Small intestine (tissue), 7 donors: Measurements from ENCODE around the gene CAMK1D. TPM values are rescaled to one million over a fixed set of nuclear protein-coding genes. Genes with fewer than 3 reads are reported as not detected.
A peak's percentile ranks its signal among the peaks of the same experiment; 100 is the strongest.

ENCODE experiments used
- DNase-seq, 2 donors: peaks; one replicate each; pipeline versions ENCODE4 v3.0.0 to v3.0.0-alpha.2; 2013
- FAIRE-seq: peaks from 2 replicates; lab custom pipeline; 2012; peaks lifted over from hg19 to GRCh38; lab: Jason Lieb, UNC
- H3K27ac ChIP-seq, 3 donors: one replicate each; pipeline ENCODE4 v1.5.1; 2013; ENCODE audit warnings: low read length in 2 of 3, mild to moderate bottlenecking in 2 of 3, control low read depth in 1 of 3, inconsistent platforms in 1 of 3, low read depth in 1 of 3, moderate library complexity in 1 of 3
- H3K27me3 ChIP-seq, 3 donors: one replicate each; pipeline ENCODE4 v1.6.1; 2013; ENCODE audit warnings: low read length in 3 of 3, inconsistent platforms in 1 of 3; ENCODE audit not compliant: control insufficient read depth in 3 of 3, insufficient read depth in 3 of 3
- H3K36me3 ChIP-seq, 3 donors: one replicate each; pipeline ENCODE4 v1.6.1; 2013; ENCODE audit warnings: low read length in 3 of 3, inconsistent platforms in 1 of 3, low read depth in 1 of 3, mild to moderate bottlenecking in 1 of 3, moderate library complexity in 1 of 3; ENCODE audit not compliant: control insufficient read depth in 3 of 3, insufficient read depth in 2 of 3
- H3K4me1 ChIP-seq, 3 donors: one replicate each; pipeline ENCODE4 v1.6.1; 2013; ENCODE audit warnings: low read length in 2 of 3, inconsistent platforms in 1 of 3, low read depth in 1 of 3, mild to moderate bottlenecking in 1 of 3, moderate library complexity in 1 of 3; ENCODE audit not compliant: control insufficient read depth in 3 of 3, insufficient read depth in 2 of 3
- H3K4me3 ChIP-seq, 3 donors: one replicate each; pipeline ENCODE4 v1.5.1; 2013; ENCODE audit warnings: low read length in 3 of 3, control low read depth in 1 of 3, inconsistent platforms in 1 of 3, low read depth in 1 of 3, mild to moderate bottlenecking in 1 of 3, moderate library complexity in 1 of 3
- H3K9me3 ChIP-seq, 2 donors: one replicate each; pipeline ENCODE4 v1.6.1; 2013; ENCODE audit warnings: low read depth in 1 of 2, low read length in 1 of 2; ENCODE audit not compliant: control insufficient read depth in 2 of 2, insufficient read depth in 1 of 2
- WGBS, 3 donors: extraction: QIAGEN DNeasy Blood & Tissue Kit; methylation state at CpG; one replicate each; pipeline ENCODE4 v1.1.7; 2013; 5-methylcytosine and 5-hydroxymethylcytosine counted together
- polyA plus RNA-seq, 4 donors: library from polyadenylated mRNA; stranded (reverse) in 3 of 4; unstranded in 1 of 4; fragments of 200-250 nt in 3 of 4; fragments of 120-200 nt in 1 of 4; gene quantifications; one replicate each; pipeline versions ENCODE4 v1.2.1 to v1.2.3, GENCODE V29; 2013
- donor health status: healthy with polysubstance abuse.
- donor health status: control.
- donor health status: control.
- donor health status: Bipolar disorder and iron deficiency.
- donor health status: healthy.

CAMK1D gene
- polyA plus RNA-seq, 4 donors = 0.45 to 9.7 (median 3.8) TPM

DNA sequence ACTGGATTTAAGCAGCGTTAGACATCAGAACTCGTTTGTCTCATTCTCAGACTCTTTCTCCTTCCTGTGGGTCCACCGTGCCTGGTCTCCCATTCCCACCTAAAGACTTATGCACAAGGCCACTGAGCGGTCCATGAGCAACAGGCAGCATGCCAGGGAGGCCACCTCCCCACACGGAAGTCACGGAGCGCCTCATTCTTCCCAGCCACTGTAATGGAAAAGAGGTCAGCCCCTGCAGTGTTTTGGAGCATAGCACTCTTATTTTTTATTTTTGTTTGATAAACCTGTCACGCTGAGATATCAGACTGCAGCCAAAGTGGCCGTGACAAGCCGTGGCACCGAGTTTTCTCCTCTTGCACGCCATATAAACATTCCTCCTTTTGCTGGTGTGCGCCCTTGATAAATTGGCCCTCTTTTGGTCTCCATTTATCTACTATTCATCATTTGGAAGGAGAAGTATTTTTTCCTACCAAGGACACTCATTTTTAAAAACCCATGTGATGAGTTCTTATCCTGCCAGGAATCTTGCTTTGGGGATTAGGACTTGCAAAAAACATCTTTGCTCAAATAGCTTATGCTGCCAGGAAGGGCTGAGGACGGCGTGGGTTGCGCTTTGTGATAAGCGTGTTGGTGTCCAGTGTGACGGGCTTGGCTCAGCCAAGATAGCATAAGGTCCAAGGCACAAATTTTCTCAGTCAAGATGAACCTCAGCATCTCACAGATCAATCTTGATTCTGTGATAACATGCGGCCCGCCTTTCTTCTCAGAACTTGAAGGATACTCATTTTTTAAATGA lies 446.2 kb downstream of the CAMK1D start:
- 77 to 91% (median 88%) methylated on average over 20 of the region's 20 CpGs for WGBS, 3 donors
- Histone ChIP-seq H3K9me3 (peaks cover 0 to 18% of the 10 kb centered on the region in 2 donors), H3K4me3 (no peak overlapping the region), H3K4me1 (no peaks in the 10 kb centered on the region), H3K36me3 (no peaks in the 10 kb centered on the region), H3K27me3 (no peaks in the 10 kb centered on the region), H3K27ac (no peak overlapping the region)
- FAIRE-seq (no peak), DNase-seq (no peak)

DNA sequence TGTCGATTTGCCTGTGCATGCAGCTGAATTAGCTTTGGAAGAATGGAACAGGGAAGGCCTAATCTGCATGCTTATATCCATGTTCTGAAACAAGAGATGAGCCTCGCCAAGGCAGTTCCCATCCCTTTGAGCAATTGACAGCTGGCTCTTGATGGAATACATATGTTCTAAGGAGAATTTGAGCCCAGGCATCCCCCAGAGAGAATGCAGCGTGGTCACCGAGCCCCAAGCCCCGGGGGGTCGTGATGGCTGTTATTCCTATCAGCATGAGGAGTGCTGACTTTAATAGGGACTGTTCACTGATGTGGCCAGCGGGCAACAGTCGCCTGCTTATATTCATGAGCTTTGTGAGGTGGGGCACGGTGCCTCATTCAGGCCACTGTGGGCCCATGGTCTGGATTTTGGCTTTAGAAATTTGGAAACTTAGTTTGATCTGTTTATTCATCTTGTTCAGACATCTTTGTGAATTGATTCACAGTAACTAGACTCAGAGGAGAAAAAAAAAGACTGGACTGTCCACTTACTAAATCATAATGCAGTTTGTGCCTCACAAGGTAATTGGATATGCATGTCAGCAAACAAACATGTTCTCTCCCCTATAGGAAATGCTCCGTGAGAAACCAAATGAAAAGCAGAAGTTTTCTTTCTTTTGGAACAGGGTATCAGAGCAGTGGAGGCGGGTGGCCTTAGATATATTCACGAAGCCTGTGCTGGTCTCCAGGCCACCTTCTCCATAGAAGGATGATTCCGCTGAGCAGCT lies 447.2 kb downstream of the CAMK1D start:
- WGBS, 3 donors = 84 to 90% (median 88%) methylated on average over 13 of the region's 13 CpGs
- Histone ChIP-seq H3K36me3 (no peaks in the 10 kb centered on the region), H3K4me3 (no peak overlapping the region), H3K4me1 (no peaks in the 10 kb centered on the region), H3K27ac (no peak overlapping the region), H3K27me3 (no peaks in the 10 kb centered on the region), H3K9me3 (peaks cover 0 to 9% of the 10 kb centered on the region in 2 donors)
- DNase-seq (no peak), FAIRE-seq (no peak)

DNA sequence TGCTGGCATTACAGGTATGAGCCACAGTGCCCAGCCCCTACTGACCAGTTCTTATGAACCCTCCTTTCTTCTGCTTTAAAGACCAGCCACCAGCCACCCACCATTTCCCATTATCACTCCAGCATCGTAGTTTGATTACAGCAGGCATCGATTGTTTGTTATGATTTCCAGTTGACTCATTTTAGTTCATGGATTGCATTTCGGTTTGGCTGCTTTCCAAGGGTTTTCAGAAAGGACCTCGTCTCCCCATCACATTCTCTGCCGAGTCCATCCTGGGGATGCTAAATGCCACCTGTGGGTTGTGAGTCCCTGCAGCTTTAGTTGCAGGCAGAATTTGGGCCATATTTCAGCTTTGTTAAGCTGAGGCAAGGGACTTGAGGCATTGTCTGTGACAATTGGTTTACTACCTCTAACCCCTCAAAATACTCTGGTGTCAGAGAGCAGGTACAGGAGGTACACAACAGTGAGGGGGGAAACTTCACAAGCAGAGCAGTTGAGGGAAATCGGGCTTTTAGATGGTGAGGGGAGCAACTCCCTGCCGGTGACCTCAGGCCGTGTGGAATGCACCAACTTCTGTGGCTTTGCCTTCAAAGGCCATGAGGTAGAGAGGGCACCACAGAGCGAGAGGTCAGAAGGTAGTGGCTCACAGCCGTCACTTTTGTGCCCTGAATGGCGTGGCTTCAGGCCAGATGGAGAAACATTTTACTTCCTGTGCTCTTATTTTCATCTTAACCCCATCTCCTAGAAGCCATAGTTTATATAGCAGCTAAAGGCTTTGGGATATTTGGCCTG lies 448.3 kb downstream of the CAMK1D start:
- Histone ChIP-seq H3K36me3 (no peaks in the 10 kb centered on the region), H3K27ac (no peak overlapping the region), H3K4me3 (no peak overlapping the region), H3K4me1 (no peaks in the 10 kb centered on the region), H3K27me3 (no peaks in the 10 kb centered on the region), H3K9me3 (peaks cover 0 to 7% of the 10 kb centered on the region in 2 donors)
- 83 to 86% (median 84%) methylated on average over 11 of the region's 11 CpGs for WGBS, 3 donors
- DNase-seq = no peak
- FAIRE-seq = no peak

DNA sequence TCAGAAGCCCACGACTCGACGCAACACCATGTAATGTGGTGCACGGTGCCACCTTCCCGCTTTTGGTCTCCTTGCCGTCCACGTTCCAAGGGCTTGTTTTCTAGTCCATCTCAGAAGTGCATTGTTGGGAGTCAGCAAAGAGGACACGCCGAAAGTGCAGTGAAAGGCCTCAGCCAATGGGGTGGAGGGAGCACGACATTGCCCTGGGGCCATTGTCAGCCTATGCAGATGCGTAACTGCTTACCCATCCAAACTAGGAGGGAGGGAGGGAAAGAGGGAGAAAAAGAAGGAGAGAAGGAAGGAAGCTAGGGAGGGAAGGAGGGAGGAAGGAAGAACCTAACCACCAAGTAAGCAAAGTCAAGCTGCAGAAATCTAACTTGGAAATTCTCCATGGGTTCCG lies 449.8 kb downstream of the CAMK1D start:
- no peak for FAIRE-seq
- no peak overlapping the region for H3K27ac ChIP-seq
- no peak overlapping the region for H3K4me3 ChIP-seq
- no peaks in the 10 kb centered on the region for H3K4me1 ChIP-seq
- H3K27me3 ChIP-seq = no peaks in the 10 kb centered on the region
- H3K36me3 ChIP-seq = no peaks in the 10 kb centered on the region
- 95 to 96% (median 96%) methylated on average over 12 of the region's 12 CpGs for WGBS, 3 donors
- no peaks in the 10 kb centered on the region for H3K9me3 ChIP-seq
- no peak for DNase-seq

DNA sequence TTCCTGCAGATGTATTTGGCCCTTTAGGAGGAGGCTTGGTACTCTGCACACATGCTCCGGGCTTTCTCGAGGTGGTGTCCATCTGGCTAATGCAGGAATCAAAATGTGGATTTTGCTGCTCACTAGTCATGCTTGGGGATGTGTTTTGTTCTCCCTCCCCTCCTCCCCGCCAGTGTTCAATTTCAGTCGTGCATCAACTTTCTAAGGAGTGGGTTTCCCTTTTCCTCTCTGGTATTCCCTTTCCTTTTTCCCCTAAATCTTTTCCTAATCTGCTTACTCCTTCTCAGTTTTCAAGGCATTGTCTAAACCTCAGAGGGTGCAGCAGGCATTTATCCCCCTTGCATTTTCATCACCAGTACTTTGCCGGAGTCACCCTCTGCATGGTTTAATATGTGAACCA lies 450.4 kb downstream of the CAMK1D start:
- Histone ChIP-seq H3K36me3 (no peaks in the 10 kb centered on the region), H3K4me1 (no peaks in the 10 kb centered on the region), H3K27ac (no peak overlapping the region), H3K9me3 (no peaks in the 10 kb centered on the region), H3K27me3 (no peaks in the 10 kb centered on the region), H3K4me3 (no peak overlapping the region)
- 83 to 87% (median 84%) methylated on average over 5 of the region's 5 CpGs for WGBS, 3 donors
- FAIRE-seq (no peak), DNase-seq (no peak)

DNA sequence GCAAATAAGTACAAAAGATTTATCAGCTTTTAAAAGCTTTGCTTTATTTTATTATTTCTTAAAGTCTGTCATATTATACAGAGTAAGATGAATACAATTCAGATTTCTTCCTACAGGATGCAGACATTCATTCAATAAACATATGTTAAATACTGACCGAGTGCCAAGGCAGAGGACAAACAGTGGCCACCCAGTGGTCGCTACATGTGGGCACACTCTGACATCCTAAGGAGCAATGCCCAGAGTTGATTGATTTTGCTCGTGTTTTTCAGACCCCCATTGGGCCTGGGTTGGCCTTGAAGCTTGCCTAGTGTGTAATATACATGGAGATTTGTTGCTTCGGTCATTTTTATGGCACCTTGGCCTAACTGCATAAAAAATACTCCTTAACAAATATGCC lies 451.0 kb downstream of the CAMK1D start:
- 83 to 84% (median 84%) methylated on average over 4 of the region's 4 CpGs for WGBS, 3 donors
- DNase-seq (no peak), FAIRE-seq (no peak)
- Histone ChIP-seq H3K27me3 (no peaks in the 10 kb centered on the region), H3K4me3 (no peak overlapping the region), H3K27ac (no peak overlapping the region), H3K36me3 (no peaks in the 10 kb centered on the region), H3K4me1 (no peaks in the 10 kb centered on the region), H3K9me3 (no peaks in the 10 kb centered on the region)

DNA sequence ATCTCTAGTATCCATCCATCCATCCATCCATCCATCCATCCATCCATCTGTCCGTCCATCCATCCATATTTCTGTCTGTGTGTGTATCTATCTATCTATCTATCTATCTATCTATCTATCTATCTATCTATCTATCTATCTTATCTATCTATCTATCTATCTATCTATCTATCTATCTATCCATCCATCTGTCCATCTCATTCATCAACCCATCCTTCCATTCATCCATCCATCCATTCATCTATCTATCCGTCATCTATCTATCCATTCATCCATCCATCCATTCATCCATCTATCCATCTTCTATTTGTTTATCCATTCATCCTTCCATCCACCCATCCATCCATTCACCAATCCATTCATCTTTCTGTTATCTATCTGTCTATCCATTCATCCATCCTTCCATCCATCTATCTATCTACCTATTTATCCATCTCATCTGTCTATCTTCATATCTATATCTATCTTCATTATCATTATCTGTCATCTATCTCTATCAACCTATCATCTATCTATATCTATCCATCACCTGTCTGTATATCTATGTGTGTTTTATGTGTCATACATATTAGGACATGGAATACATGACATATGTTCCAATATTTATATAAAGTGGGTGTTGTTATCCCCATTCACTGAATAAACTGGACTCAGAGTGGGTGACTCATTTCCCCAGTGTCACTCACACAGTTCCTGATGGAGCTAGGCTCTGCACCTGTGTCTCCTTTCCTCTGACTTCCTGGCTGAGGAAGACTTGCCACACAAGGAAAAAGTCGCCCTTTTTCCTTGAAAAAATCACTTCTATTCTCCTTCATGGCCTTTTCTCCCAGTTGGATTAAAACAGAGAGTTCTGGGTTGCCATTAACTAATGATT lies 452.1 kb downstream of the CAMK1D start:
- H3K27me3 ChIP-seq = no peaks in the 10 kb centered on the region
- DNase-seq (peak in 1 of 2 donors; percentile 25), FAIRE-seq (no peak)
- no peak overlapping the region for H3K27ac ChIP-seq
- H3K9me3 ChIP-seq = no peaks in the 10 kb centered on the region
- H3K36me3 ChIP-seq = no peaks in the 10 kb centered on the region
- no peak overlapping the region for H3K4me3 ChIP-seq
- no peaks in the 10 kb centered on the region for H3K4me1 ChIP-seq
- 84 to 92% (median 89%) methylated on average over 3 of the region's 3 CpGs for WGBS, 3 donors
